OCI-LY1 (cell line): ENCODE results near the gene TBC1D9B.

Experiments used
- EZH2 ChIP-seq: fragments of 200-600 bp; sonication (generic), shearing (Covaris generic); IDR thresholded peaks from 2 replicates; pipeline ENCODE4 v1.8.0; 2017; ENCODE audit warnings: borderline replicate concordance, mixed run types, mild to moderate bottlenecking, antibody characterized with exemption, low read length, moderate library complexity, mixed read lengths
- TF ChIP-seq, protein P1 (sequence below): fragments of 200-600 bp; sonication (generic), shearing (Covaris generic); IDR thresholded peaks from 2 replicates; pipeline ENCODE4 v1.5.1; 2017; ENCODE audit warnings: mild to moderate bottlenecking, antibody characterized with exemption, low read length, moderate library complexity, mixed read lengths

GRCh38 chr5:179900206-179900605, 7.5 kb downstream of the TBC1D9B start:
- TF ChIP-seq, protein P1, sequence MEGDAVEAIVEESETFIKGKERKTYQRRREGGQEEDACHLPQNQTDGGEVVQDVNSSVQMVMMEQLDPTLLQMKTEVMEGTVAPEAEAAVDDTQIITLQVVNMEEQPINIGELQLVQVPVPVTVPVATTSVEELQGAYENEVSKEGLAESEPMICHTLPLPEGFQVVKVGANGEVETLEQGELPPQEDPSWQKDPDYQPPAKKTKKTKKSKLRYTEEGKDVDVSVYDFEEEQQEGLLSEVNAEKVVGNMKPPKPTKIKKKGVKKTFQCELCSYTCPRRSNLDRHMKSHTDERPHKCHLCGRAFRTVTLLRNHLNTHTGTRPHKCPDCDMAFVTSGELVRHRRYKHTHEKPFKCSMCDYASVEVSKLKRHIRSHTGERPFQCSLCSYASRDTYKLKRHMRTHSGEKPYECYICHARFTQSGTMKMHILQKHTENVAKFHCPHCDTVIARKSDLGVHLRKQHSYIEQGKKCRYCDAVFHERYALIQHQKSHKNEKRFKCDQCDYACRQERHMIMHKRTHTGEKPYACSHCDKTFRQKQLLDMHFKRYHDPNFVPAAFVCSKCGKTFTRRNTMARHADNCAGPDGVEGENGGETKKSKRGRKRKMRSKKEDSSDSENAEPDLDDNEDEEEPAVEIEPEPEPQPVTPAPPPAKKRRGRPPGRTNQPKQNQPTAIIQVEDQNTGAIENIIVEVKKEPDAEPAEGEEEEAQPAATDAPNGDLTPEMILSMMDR: no peak
- no peak for TF ChIP-seq EZH2
